Nephron (organoid): ENCODE results near the gene STK32C.
A peak's percentile ranks its signal among the peaks of the same experiment; 100 is the strongest.
"Not testable (repeated sequence)": the region's sequence is repeated elsewhere in the genome, so short reads cannot be mapped to it uniquely, and the experiment has no call there.

Experiments
- H3K27ac Mint-ChIP-seq, 3 experiments: 2 replicates each; pipeline ENCODE4 v1.8.0; 2020; ENCODE audit warnings: mixed read lengths in 3 of 3, mild to moderate bottlenecking in 2 of 3, moderate library complexity in 1 of 3
- H3K27me3 Mint-ChIP-seq: 2 replicates; pipeline ENCODE4 v1.8.0; 2021; ENCODE audit warnings: low read depth, mild to moderate bottlenecking, moderate library complexity, mixed read lengths
- H3K36me3 Mint-ChIP-seq: 2 replicates; pipeline ENCODE4 v1.8.0; 2020; ENCODE audit warnings: low read depth, mixed read lengths
- H3K4me1 Mint-ChIP-seq: 2 replicates; pipeline ENCODE4 v1.8.0; 2020; ENCODE audit warnings: mixed read lengths
- H3K4me3 Mint-ChIP-seq, 3 experiments: 2 replicates each; pipeline ENCODE4 v1.8.0; 2020; ENCODE audit warnings: mild to moderate bottlenecking in 3 of 3, mixed read lengths in 3 of 3, moderate library complexity in 2 of 3
- H3K9me3 Mint-ChIP-seq: 2 replicates; pipeline ENCODE4 v1.8.0; 2020; ENCODE audit warnings: mixed read lengths
- TF ChIP-seq, protein P1 (sequence below), 3 experiments: fragments of 200-600 bp; sonication (generic); IDR thresholded peaks; one replicate each; pipeline ENCODE4 v1.5.0; 2021; ENCODE audit warnings: antibody characterized with exemption in 3 of 3; ENCODE audit not compliant: unreplicated experiment in 3 of 3

Gene STK32C

DNA sequence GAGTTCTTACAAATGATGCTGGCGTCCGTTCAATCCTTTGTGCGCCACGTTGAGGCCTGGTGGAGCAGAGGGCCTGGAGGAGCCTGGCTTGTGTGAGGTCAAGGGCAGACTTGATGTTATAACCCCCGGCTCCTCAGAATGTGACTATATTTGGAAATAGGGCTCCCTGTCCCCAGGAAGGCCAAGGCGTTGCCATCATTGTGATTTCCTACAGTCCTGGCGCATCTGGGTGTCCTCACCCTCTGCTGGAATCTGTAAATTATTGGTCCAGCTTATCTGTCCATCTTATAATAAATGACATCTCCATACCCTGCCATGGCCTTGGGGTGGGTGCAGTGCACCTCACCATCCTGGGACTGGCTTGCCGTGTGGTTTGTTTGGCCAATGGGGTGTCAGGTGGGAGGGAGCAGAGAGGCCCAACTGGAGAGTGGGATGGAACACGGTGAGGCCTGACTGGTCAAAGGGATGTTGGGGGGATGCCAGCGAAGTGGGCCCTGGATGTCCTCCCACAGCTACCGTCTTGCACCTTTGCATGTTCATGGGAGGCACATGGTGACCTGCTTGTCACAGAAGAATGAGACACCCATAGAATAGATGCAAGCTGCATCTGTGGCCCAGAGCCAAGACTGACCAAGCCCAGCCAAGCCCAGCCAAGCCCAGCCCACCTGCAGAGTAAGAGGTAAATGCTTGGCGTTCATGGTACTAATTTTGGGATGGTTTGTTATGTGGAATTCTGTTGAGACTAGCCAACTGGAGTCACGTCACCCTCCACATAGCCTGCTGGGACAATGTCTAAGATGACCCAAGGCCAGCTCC lies 13.1 kb upstream of the STK32C start:
- Mint-ChIP-seq H3K9me3 (no peaks in the 10 kb centered on the region), H3K36me3 (peaks cover 26% of the 10 kb centered on the region), H3K27ac (no peak overlapping the region), H3K4me3 (no peak overlapping the region), H3K4me1 (peaks cover 5% of the 10 kb centered on the region), H3K27me3 (no peaks in the 10 kb centered on the region)
- TF ChIP-seq, protein P1, sequence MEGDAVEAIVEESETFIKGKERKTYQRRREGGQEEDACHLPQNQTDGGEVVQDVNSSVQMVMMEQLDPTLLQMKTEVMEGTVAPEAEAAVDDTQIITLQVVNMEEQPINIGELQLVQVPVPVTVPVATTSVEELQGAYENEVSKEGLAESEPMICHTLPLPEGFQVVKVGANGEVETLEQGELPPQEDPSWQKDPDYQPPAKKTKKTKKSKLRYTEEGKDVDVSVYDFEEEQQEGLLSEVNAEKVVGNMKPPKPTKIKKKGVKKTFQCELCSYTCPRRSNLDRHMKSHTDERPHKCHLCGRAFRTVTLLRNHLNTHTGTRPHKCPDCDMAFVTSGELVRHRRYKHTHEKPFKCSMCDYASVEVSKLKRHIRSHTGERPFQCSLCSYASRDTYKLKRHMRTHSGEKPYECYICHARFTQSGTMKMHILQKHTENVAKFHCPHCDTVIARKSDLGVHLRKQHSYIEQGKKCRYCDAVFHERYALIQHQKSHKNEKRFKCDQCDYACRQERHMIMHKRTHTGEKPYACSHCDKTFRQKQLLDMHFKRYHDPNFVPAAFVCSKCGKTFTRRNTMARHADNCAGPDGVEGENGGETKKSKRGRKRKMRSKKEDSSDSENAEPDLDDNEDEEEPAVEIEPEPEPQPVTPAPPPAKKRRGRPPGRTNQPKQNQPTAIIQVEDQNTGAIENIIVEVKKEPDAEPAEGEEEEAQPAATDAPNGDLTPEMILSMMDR (IDR thresholded peaks at IDR 0.05; ENCODE audit: unreplicated experiment in 3 of 3), result no peak

- Mint-ChIP-seq H3K27me3 (no peaks in the 10 kb centered on the region), H3K27ac (peak overlapping the region in 1 of 3 experiments; percentile 8), H3K4me3 (no peak overlapping the region), H3K4me1 (peaks cover 5% of the 10 kb centered on the region), H3K9me3 (no peaks in the 10 kb centered on the region), H3K36me3 (peaks cover 20% of the 10 kb centered on the region)
- TF ChIP-seq, protein P1 (IDR thresholded peaks at IDR 0.05; ENCODE audit: unreplicated experiment in 3 of 3), result no peak
Observed at GRCh38 chr10:132319853-132320653, 12.3 kb upstream of the STK32C start.

GRCh38 chr10:132317477-132317876 lies 9.7 kb upstream of the STK32C start:
- H3K4me1 Mint-ChIP-seq, H3K36me3 Mint-ChIP-seq, H3K27me3 Mint-ChIP-seq, H3K4me3 Mint-ChIP-seq, H3K27ac Mint-ChIP-seq, H3K9me3 Mint-ChIP-seq: not testable (repeated sequence)

DNA sequence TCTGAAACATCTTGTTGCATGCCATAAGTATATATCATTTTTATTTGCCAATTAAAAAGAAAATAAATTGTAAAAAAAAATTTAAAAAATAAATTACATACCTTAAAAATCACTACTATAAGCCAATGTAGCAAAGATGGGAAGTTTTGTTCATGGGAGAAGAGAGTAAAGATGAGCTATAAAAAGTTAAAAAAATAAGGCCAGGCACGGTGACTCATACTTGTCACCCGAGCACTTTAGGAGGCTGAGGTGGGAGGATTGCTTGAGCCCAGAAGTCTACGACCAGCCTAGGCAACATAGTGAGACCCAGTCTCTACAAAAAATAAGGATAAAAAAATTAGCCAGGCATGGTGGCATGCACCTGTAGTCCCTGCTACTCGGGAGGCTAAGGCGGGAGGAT lies 8.4 kb upstream of the STK32C start:
- TF ChIP-seq, protein P1 (IDR thresholded peaks at IDR 0.05; ENCODE audit: unreplicated experiment in 3 of 3), result no peak
- Mint-ChIP-seq H3K27me3 (peaks cover 12% of the 10 kb centered on the region), H3K9me3 (peaks cover 8% of the 10 kb centered on the region), H3K36me3 (peaks cover 5% of the 10 kb centered on the region), H3K4me1 (peaks cover 5% of the 10 kb centered on the region), H3K27ac (no peak overlapping the region), H3K4me3 (no peak overlapping the region)

- H3K4me1 Mint-ChIP-seq, H3K9me3 Mint-ChIP-seq, H3K36me3 Mint-ChIP-seq, H3K27ac Mint-ChIP-seq, H3K4me3 Mint-ChIP-seq: not testable (repeated sequence)
- peaks cover 24% of the 10 kb centered on the region for H3K27me3 Mint-ChIP-seq
Observed at GRCh38 chr10:132314881-132315280, 7.1 kb upstream of the STK32C start.

GRCh38 chr10:132314336-132314735 lies 6.6 kb upstream of the STK32C start:
- H3K4me1 Mint-ChIP-seq, result no peaks in the 10 kb centered on the region
- H3K9me3 Mint-ChIP-seq, result peaks cover 8% of the 10 kb centered on the region
- H3K4me3 Mint-ChIP-seq, result no peak overlapping the region
- no peak overlapping the region for H3K27ac Mint-ChIP-seq
- H3K36me3 Mint-ChIP-seq, result peaks cover 5% of the 10 kb centered on the region
- H3K27me3 Mint-ChIP-seq, result peaks cover 29% of the 10 kb centered on the region
- TF ChIP-seq, protein P1 (IDR thresholded peaks at IDR 0.05; ENCODE audit: unreplicated experiment in 3 of 3), result no peak
